HG03066 (cell line): Measurements from ENCODE around the gene POLD4.
A peak's percentile ranks its signal among the peaks of the same experiment; 100 is the strongest.

ENCODE experiments used
- ATAC-seq: cut with Tn5 transposase; IDR thresholded peaks from one replicate; pipeline ENCODE4 v1.9.1; 2021; ENCODE audit warnings: low read depth; ENCODE audit not compliant: unreplicated experiment

The POLD4 gene

GRCh38 chr11:67355023-67355793 is 1.9 kb upstream of the POLD4 start:
- ATAC-seq = no peak

GRCh38 chr11:67354075-67355022 is 1.0 kb upstream of the POLD4 start:
- no peak for ATAC-seq

- ATAC-seq = peak; percentile 10
These were observed 615 bp downstream of the POLD4 start for GRCh38 chr11:67352546-67353316.

GRCh38 chr11:67351275-67352005 is 1.9 kb downstream of the POLD4 start:
- ATAC-seq = no peak

GRCh38 chr11:67349928-67350465 is 3.3 kb downstream of the POLD4 start:
- ATAC-seq = no peak

GRCh38 chr11:67349457-67349856 is 3.9 kb downstream of the POLD4 start:
- no peak for ATAC-seq

GRCh38 chr11:67349036-67349435 is 4.3 kb downstream of the POLD4 start:
- no peak for ATAC-seq

GRCh38 chr11:67347964-67348749 is 5.2 kb downstream of the POLD4 start:
- no peak for ATAC-seq

- no peak for ATAC-seq
These were observed 7.2 kb downstream of the POLD4 start for GRCh38 chr11:67345920-67346819.

- no peak for ATAC-seq
These were observed 8.0 kb downstream of the POLD4 start for GRCh38 chr11:67345247-67345919.

GRCh38 chr11:67344264-67344663 is 9.1 kb downstream of the POLD4 start:
- no peak for ATAC-seq

GRCh38 chr11:67337257-67337656 is 16.1 kb downstream of the POLD4 start:
- no peak for ATAC-seq

- ATAC-seq = no peak
These were observed 21.2 kb downstream of the POLD4 start for GRCh38 chr11:67332081-67332691.

GRCh38 chr11:67323526-67323925 is 29.8 kb downstream of the POLD4 start:
- no peak for ATAC-seq

- ATAC-seq = no peak
These were observed 31.3 kb downstream of the POLD4 start for GRCh38 chr11:67322049-67322448.

- ATAC-seq = no peak
These were observed 32.0 kb downstream of the POLD4 start for GRCh38 chr11:67321313-67321871.

GRCh38 chr11:67320691-67321090 is 32.7 kb downstream of the POLD4 start:
- ATAC-seq = no peak
